Astrocyte of the cerebellum (primary cell): ENCODE results near the gene VPS13D.

Experiments used
- DNase-seq: peaks from one replicate; pipeline ENCODE4 v3.0.0-alpha.2; 2011; ENCODE audit warnings: low read depth
- H3K4me3 ChIP-seq: 2 replicates; pipeline ENCODE4 v1.5.1; 2011; ENCODE audit warnings: mild to moderate bottlenecking, low read depth, low read length, moderate library complexity
- in situ Hi-C: cut with HindIII; loops from 2 replicates; pipeline ENCODE4 v1.10.0; 2017; ENCODE audit warnings: low sequenced_read_pairs
- TF ChIP-seq, protein P1 (sequence below): IDR thresholded peaks from 2 replicates; pipeline ENCODE4 v1.5.1; 2012; ENCODE audit warnings: low read length, low read depth, moderate library complexity, mild to moderate bottlenecking; ENCODE audit errors: missing control alignments

VPS13D gene

DNA sequence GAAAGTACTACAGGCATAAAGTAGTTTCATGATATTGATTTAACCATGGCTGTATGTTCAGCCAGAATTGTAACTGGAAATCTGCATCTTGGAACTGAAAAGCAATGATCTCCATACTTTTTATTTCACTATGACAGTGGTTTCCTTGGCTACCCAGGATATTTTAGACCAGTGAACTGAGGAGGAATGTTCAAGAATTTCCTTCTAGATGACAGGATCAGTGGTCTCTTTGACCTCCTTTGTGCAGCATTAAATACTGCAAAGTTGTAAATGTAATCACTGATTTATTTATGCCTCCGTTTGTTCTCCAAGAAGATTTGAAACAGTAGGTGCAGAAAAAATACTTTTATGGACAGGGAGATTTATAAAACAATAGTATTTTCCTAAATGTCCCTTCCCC is 39.5 kb downstream of the VPS13D start:
- TF ChIP-seq, protein P1, sequence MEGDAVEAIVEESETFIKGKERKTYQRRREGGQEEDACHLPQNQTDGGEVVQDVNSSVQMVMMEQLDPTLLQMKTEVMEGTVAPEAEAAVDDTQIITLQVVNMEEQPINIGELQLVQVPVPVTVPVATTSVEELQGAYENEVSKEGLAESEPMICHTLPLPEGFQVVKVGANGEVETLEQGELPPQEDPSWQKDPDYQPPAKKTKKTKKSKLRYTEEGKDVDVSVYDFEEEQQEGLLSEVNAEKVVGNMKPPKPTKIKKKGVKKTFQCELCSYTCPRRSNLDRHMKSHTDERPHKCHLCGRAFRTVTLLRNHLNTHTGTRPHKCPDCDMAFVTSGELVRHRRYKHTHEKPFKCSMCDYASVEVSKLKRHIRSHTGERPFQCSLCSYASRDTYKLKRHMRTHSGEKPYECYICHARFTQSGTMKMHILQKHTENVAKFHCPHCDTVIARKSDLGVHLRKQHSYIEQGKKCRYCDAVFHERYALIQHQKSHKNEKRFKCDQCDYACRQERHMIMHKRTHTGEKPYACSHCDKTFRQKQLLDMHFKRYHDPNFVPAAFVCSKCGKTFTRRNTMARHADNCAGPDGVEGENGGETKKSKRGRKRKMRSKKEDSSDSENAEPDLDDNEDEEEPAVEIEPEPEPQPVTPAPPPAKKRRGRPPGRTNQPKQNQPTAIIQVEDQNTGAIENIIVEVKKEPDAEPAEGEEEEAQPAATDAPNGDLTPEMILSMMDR = no peak
- H3K4me3 ChIP-seq = no peak overlapping the region
- no peak for DNase-seq
- in situ Hi-C loops = no loop called here

DNA sequence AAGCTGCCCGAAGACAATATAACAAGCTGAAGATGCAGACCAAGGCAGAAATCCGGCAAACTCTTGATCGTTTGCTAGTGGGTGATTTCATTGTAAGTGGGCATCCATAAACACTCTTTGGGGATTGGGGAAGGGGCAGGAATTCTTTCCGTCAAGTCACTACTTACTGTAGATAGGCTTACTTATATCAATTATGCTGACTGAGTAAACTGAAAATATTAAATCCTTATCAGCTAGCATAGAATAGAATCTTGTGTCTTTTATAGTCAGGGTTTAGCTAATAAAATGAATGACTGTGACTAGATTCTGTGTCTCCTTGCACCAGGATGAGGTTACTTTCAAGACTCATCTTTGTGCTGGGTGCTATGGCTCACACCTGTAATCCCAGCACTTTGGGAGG is 41.2 kb downstream of the VPS13D start:
- no peak for DNase-seq
- in situ Hi-C loops = no loop called here
- TF ChIP-seq, protein P1 = no peak
- H3K4me3 ChIP-seq = no peak overlapping the region

DNA sequence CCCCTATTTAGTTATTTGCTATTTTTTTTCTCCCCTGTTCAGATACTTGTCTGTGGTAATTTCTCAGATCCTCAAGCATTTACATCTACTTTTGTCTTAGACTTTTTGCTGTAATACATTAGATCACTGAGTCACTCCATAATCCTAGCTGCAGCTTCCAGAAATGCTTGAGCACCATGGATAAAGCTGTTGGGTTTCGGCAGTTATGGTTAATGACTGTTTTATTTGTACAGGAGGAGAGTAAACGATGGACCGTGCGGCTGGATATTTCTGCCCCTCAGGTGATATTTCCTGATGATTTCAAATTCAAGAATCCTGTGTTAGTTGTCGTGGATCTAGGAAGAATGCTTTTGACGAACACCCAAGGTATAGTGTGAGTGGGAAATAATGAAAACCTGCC is 42.9 kb downstream of the VPS13D start:
- in situ Hi-C loops = no loop called here
- TF ChIP-seq, protein P1 = no peak
- H3K4me3 ChIP-seq = no peak overlapping the region
- DNase-seq = no peak

DNA sequence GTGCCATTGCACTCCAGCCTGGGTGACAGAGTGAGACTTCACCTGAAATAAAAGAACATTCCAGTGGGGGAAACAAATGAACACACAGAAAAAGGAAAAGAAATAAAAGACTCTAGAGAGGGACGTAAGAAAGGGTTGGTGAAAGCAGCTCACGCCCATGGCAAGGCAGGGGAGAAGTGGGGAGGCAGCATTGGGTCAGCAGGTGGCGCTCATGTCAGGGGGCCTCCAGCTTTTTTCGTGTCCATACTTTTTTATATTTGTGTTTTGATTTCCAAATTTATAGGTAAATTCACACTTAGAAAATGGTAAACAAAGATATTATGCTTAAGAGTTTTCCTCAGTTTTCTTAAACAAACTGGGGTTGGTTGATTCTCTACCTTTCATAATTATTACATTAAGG is 45.5 kb downstream of the VPS13D start:
- TF ChIP-seq, protein P1 = peak; percentile 88
- in situ Hi-C loops = no loop called here
- no peak overlapping the region for H3K4me3 ChIP-seq
- peak; percentile 6 for DNase-seq

DNA sequence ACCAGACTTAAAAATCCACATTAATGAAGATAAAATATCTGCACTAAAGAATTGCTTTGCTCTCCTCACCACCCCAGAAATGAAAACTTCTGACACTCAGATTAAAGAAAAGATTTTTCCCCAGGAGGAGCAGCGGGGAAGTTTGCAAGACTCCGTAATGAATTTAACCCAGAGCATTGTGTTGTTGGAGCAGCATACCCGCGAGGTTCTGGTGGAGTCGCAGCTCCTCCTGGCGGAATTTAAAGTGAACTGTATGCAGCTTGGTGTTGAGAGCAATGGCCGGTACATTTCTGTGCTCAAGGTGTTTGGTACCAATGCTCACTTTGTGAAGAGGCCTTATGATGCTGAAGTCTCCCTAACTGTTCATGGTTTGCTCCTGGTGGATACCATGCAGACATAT is 46.4 kb downstream of the VPS13D start:
- DNase-seq = peak; percentile 24
- in situ Hi-C loops = no loop called here
- TF ChIP-seq, protein P1 = peak; percentile 59

DNA sequence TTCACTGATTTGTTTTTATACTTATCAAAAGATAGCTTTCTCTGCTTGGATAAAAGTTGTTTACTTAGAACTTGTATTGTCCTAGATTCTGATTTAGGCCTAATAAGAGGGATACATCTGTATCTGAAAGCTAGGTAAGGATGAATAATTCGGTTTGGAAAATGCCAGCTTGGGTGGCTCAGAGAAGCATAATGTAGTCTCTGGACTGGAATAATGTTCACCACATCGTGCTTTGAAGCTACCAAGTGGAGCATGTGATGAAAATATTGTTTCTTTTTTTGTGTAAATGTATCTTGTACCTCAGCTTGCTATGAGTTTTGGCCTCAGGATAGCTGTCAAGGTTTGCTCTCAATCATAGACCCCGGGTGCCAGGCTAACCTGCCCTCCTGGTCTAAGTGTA is 49.2 kb downstream of the VPS13D start:
- peak; percentile 6 for DNase-seq
- no peak overlapping the region for H3K4me3 ChIP-seq
- in situ Hi-C loops = no loop called here
- TF ChIP-seq, protein P1 = no peak

More for the DNA sequence above, 46.4 kb downstream of the VPS13D start:
- no peak overlapping the region for H3K4me3 ChIP-seq
